ENCODE data around the gene EIF3F.

- TF ChIP-seq EZH2 (IDR thresholded peaks at IDR 0.05; ENCODE audit: insufficient read depth, poor library complexity, severe bottlenecking) (no peak), EZH2phosphoT487 (IDR thresholded peaks at IDR 0.05; ENCODE audit: insufficient read depth, low read depth) (no peak)
Measured at GRCh38 chr11:8031248-8032115, 44.3 kb downstream of the EIF3F start.

All from GM23248 (cell line).